ENCODE data around the gene MYCBP2.
A peak's percentile ranks its signal among the peaks of the same experiment; 100 is the strongest.
"Not testable (repeated sequence)": the region's sequence is repeated elsewhere in the genome, so short reads cannot be mapped to it uniquely, and the experiment has no call there.

Gene MYCBP2

DNA sequence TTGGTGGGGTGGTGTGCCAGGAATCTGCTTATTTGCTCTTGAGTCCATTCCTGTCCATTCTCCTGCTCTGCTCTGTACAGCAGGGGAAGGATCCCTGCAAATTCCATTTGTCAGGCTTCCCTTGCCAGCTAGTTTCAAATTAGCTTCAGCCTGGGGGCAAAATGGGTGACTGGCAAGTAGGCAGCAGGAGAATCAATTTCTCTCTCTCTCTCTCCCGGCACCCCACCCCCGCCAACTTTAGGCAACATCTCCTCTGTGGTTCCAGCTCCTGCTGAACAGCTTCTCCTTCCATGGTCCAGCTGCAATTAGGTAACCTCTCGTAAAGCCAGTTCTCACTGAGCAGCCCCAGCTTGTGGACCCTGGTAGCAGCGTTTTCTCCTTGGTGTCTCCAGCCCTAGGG lies 6.7 kb upstream of the MYCBP2 start:
- no peak for DNase-seq

DNA sequence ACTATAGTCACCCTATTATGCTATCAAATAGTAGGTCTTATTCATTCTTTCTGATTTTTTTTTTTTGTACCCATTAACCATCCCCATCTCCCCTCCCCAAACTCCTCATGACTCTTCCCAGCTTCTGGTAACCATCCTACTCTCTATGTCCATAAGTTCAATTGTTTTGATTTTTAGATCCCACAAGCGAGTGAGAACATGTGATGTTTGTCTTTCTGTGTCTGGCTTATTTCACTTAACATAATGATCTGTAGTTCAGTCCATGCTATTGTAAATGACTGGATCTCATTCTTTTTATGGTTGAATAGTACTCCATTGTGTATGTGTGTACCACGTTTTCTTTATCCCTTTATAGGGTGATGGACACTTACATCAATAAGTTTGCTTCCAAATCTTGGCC lies 4.5 kb upstream of the MYCBP2 start:
- no peak for DNase-seq

GRCh38 chr13:77329911-77330584 lies 3.2 kb upstream of the MYCBP2 start:
- no peak for DNase-seq

GRCh38 chr13:77329133-77329910 lies 2.4 kb upstream of the MYCBP2 start:
- peak; percentile 88 to 92 for DNase-seq

- DNase-seq = no peak
These were observed 1.9 kb upstream of the MYCBP2 start for GRCh38 chr13:77328819-77329132.

DNA sequence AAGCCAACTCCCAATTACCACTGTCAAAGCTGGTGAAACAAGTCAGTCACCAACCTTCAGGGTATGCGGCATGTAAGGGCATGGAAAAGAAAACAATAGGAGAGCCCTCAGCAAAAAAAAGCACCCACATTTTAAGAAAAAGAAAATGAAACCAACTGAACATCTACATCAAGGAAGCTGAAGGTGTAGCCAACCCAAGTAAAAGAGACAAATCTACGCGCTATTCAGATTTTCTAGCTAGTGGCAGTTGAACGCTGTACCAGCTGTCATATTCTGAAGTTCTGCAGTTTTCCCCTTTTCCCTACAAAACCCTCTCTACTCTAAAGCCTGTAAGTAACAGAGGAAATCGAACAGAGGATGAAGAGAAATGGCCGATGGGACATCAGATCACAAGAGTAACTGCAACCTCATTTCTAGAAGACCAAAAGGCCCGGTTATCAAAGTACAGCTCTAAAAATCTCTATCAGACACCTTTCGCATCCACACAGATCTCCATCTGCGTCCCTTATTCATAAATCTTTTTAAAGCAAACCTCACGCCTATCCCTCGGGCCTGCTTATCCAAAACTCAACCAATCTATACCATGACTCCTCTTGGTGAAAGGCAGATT lies 1.4 kb downstream of the MYCBP2 start:
- no peak for DNase-seq

- no peak for DNase-seq
These were observed 3.0 kb downstream of the MYCBP2 start for GRCh38 chr13:77323858-77324257.

- no peak for DNase-seq
These were observed 7.4 kb downstream of the MYCBP2 start for GRCh38 chr13:77319536-77319935.

- no peak for DNase-seq
These were observed 8.2 kb downstream of the MYCBP2 start for GRCh38 chr13:77318741-77319140.

- no peak for DNase-seq
These were observed 10.5 kb downstream of the MYCBP2 start for GRCh38 chr13:77316430-77316829.

DNA sequence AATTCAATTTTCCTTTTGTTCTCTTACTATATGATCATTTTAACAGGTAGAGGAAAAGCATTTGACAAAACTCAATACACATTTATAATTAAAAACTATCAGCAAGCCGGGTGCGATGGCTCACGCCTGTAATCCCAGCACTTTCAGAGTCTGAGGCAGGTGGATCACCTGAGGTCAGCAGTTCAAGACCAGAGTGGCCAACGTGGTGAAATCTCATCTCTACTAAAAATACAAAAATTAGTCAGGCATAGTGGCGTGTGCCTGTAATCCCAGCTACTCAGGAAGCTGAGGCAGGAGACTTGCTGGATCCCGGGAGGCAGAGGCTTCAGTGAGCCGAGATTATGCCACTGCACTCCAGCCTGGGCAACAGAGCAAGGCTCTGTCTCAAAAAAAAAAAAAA lies 11.4 kb downstream of the MYCBP2 start:
- not testable (repeated sequence) for DNase-seq

GRCh38 chr13:77313923-77314322 lies 13.0 kb downstream of the MYCBP2 start:
- DNase-seq = no peak

DNA sequence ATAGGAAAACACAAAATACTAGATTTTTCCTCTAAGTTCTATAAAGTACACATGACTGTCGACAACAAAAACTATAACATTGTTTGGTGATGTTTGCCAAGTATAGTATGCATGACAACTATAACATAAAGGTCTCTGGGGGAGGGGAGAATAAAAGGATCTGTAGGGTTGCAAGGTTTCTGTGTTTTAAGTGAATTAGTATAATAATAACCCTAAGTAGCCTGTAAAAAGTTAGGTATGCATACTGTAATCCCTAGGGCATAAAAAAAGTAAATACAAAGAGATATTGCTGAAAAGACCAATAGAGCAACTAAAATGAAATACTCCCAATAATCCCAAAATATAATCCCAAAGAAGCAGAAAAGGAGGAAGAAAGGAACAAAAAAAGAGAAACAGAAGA lies 14.6 kb downstream of the MYCBP2 start:
- no peak for DNase-seq

DNA sequence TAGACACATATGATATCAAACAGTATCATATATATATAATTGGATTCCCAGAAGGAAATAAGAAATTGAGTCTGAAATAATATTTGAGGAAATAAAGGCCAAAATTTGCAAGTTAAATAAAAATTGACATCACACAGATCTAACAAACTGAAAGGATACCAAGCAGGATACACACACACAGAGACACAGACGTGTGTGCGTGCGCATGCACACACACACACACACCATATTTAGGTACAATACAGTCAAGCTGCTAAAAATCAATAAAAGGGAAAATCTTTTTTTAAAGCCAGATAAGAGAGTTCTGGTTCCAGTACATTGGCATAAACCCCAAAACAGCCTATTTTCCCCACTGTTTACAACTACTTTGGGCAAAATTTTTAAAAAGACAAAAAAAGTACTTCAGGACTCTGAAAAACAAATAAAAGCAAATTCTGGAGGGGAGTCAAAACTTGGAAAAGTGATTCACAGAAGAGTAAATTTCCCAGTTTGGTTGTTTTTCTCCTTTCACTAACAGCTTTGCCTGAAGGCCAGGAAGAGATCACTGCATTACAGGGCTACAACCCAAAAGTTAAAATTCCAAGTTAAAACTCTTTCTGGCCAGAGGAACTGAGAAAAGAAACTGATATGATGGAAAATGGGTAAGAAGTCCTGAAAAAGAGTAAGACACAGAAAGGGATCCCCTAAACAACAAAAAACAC lies 16.2 kb downstream of the MYCBP2 start:
- DNase-seq = no peak

DNA sequence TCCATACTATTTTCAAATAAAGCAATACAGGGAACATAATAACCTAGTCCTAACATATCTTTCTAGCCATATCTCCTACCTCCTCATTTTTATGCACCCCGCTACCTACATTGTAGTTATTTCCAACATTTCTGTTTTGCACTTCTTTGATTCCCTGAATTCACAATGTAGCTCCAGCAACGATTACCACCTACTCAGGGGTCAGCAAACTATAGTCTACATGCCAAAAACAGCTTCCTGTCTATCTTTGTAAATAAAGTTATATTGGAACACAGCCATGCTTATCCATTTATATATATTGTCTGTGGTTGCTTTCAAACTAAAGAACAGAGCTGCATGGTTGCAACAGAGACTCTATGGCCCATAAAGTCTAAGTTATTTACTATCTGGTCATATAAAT lies 16.7 kb downstream of the MYCBP2 start:
- no peak for DNase-seq

- DNase-seq = no peak
These were observed 17.6 kb downstream of the MYCBP2 start for GRCh38 chr13:77309254-77309653.

- no peak for DNase-seq
These were observed 20.4 kb downstream of the MYCBP2 start for GRCh38 chr13:77306458-77306857.

- no peak for DNase-seq
These were observed 21.6 kb downstream of the MYCBP2 start for GRCh38 chr13:77305266-77305665.

GRCh38 chr13:77300176-77301037 lies 26.5 kb downstream of the MYCBP2 start:
- no peak for DNase-seq

- DNase-seq = no peak
These were observed 27.3 kb downstream of the MYCBP2 start for GRCh38 chr13:77299587-77299986.

DNA sequence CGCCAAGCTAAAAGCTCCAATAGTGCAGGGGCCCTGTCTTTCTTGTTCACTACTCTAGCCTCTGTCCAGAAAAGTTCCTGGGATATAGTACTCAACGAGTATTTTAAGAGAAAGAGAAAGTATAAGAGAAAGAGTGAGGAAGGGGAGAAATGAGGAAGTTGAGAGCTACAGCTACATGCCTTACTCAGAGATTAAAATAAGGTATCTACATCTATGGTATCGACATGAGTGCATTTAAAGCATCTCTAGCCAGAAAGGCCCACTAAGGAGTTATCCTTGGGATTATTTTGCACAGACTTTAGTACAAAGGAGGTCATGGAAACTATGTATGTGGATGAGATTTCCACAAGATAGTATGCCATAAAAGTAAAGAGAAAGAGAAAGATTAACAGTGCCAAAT lies 28.5 kb downstream of the MYCBP2 start:
- DNase-seq = no peak

- no peak for DNase-seq
These were observed 35.1 kb downstream of the MYCBP2 start for GRCh38 chr13:77291774-77292173.

DNA sequence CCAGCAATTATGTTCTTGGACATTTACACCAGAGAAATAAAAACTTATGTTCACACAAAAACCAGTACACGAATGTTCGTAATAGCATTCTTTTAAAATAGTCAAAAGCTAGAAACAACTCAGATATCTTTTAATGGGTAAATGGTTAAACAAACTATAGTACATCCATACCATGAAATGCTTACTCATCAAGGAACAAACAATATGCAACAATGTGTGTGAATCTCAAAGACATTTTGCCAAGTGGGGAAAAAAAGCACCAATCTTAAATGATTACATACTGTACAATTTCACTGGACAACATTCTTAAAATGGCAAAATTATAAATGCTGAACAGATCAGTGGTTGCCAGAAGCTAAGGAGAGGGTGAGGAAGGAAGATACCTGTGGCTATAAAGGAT lies 36.6 kb downstream of the MYCBP2 start:
- DNase-seq = no peak

All from activated CD4-positive, alpha-beta T cell treated with anti-CD3 and anti-CD28 coated beads, Interleukin-2, amount 50 U/mL, for 48 hours (primary cell).